HCT116 (cell line): ENCODE data around the gene HK1. TPM values are rescaled to one million over a fixed set of nuclear protein-coding genes. Genes with fewer than 3 reads are reported as not detected.

Experiments
- ATAC-seq: fragments of 200-7000 bp; cut with Tn5 transposase; 2 replicates; pipeline ENCODE4 v1.9.1; 2020; ENCODE audit warnings: mild to moderate bottlenecking, moderate library complexity
- BruUV-seq: library from RNA; stranded (reverse); fragments of 400-500 nt; replicated peaks from 2 replicates; lab custom pipeline; 2021; lab: Mats Ljungman, UMichigan
- CTCF ChIA-PET: fragments of 300-600 bp; sonication (Branson Sonifier 250); formaldehyde crosslinking; loops from one replicate; lab custom pipeline; 2021; ENCODE audit warnings: antibody characterized with exemption; lab: Charles Lee
- POLR2A ChIA-PET: fragments of 300-600, 350-600 bp; sonication (Branson Sonifier 250); formaldehyde crosslinking; loops from one replicate; lab custom pipeline; 2021; ENCODE audit warnings: antibody characterized with exemption; lab: Charles Lee
- RAD21 ChIA-PET, 2 experiments: fragments of 300-600 bp; sonication (Branson Sonifier 250); formaldehyde crosslinking; loops; one replicate each; lab custom pipeline; 2023; ENCODE audit warnings: low total read pairs in 2 of 2; ENCODE audit not compliant: uncharacterized antibody in 2 of 2, unreplicated experiment in 2 of 2, low non-redundant PET in 1 of 2; lab: Charles Lee
- DNase-seq: peaks from one replicate; pipeline ENCODE4 v3.0.0-alpha.2; 2010; ENCODE audit warnings: low read depth, low spot score
- H2AFZ ChIP-seq: fragments of 200-600 bp; shearing (Covaris generic), sonication (generic); 2 replicates; pipeline ENCODE4 v1.6.1; 2017; ENCODE audit warnings: low read depth, mixed run types, mixed read lengths, antibody characterized with exemption, low read length; ENCODE audit not compliant: poor library complexity, severe bottlenecking
- H3K27ac ChIP-seq: 2 replicates; pipeline ENCODE4 v1.5.1; 2012; ENCODE audit warnings: low read depth, low read length
- H3K27me3 ChIP-seq: fragments of 200-600 bp; sonication (generic); 2 replicates; pipeline ENCODE4 v1.6.1; 2016; ENCODE audit warnings: mixed run types, low read length, mixed read lengths; ENCODE audit not compliant: insufficient read depth
- H3K36me3 ChIP-seq, 2 experiments: fragments of 200-500 bp in 1 of 2; fragments of 200-600 bp in 1 of 2; sonication (Bioruptor generic) in 1 of 2; sonication (generic) in 1 of 2; 2 replicates each; pipeline versions ENCODE4 v1.5.1 to v1.6.1; 2014 to 2016; ENCODE audit warnings: low read length in 2 of 2, inconsistent platforms in 1 of 2, mixed read lengths in 1 of 2, mixed run types in 1 of 2; ENCODE audit not compliant: insufficient read depth in 2 of 2, control insufficient read depth in 1 of 2
- H3K4me1 ChIP-seq, 2 experiments: fragments of 200-600 bp in 1 of 2; sonication (generic) in 1 of 2; 2 replicates each; pipeline versions ENCODE4 v1.5.1 to v1.6.1; 2012 to 2017; ENCODE audit warnings: low read length in 2 of 2, inconsistent platforms in 1 of 2, mild to moderate bottlenecking in 1 of 2, mixed read lengths in 1 of 2, mixed run types in 1 of 2, moderate library complexity in 1 of 2; ENCODE audit not compliant: insufficient read depth in 2 of 2, control insufficient read depth in 1 of 2
- H3K4me2 ChIP-seq: fragments of 200-600 bp; sonication (generic); 2 replicates; pipeline ENCODE4 v1.6.1; 2017; ENCODE audit warnings: mixed run types, low read length, mixed read lengths
- H3K4me3 ChIP-seq, 2 experiments: fragments of 200-600 bp in 1 of 2; sonication (generic) in 1 of 2; replicated peaks in 1 of 2; 2 replicates each; pipeline ENCODE4 v1.5.1; 2011 to 2016; ENCODE audit warnings: low read length in 2 of 2, control low read depth in 1 of 2, low read depth in 1 of 2, mild to moderate bottlenecking in 1 of 2, mixed read lengths in 1 of 2, mixed run types in 1 of 2
- H3K79me2 ChIP-seq: fragments of 200-600 bp; sonication (generic); 2 replicates; pipeline ENCODE4 v1.6.1; 2017; ENCODE audit warnings: mild to moderate bottlenecking, mixed run types, low read length, moderate library complexity, mixed read lengths; ENCODE audit not compliant: insufficient read depth
- H3K9ac ChIP-seq: fragments of 200-600 bp; sonication (generic); 2 replicates; pipeline ENCODE4 v1.6.1; 2016; ENCODE audit warnings: low read length, mixed read lengths
- H3K9me2 ChIP-seq: fragments of 200-600 bp; sonication (generic), shearing (Covaris generic); 2 replicates; pipeline ENCODE4 v1.6.1; 2017; ENCODE audit warnings: mixed run types, mild to moderate bottlenecking, moderate library complexity; ENCODE audit not compliant: insufficient read depth
- H3K9me3 ChIP-seq, 2 experiments: fragments of 200-500 bp in 1 of 2; fragments of 200-600 bp in 1 of 2; sonication (Bioruptor generic) in 1 of 2; sonication (generic) in 1 of 2; 2 replicates each; pipeline ENCODE4 v1.6.1; 2014 to 2017; ENCODE audit warnings: low read length in 2 of 2, mixed read lengths in 2 of 2, inconsistent platforms in 1 of 2, low read depth in 1 of 2, mild to moderate bottlenecking in 1 of 2, mixed run types in 1 of 2, moderate library complexity in 1 of 2; ENCODE audit not compliant: control insufficient read depth in 1 of 2, insufficient read depth in 1 of 2
- H4K20me1 ChIP-seq: fragments of 200-600 bp; sonication (generic), shearing (Covaris generic); 2 replicates; pipeline ENCODE4 v1.6.1; 2017; ENCODE audit warnings: mixed run types, mild to moderate bottlenecking, moderate library complexity; ENCODE audit not compliant: insufficient read depth
- ATF3 ChIP-seq: IDR thresholded peaks from 2 replicates; pipeline ENCODE4 v1.6.1; 2012
- CBX3 ChIP-seq: IDR thresholded peaks from 2 replicates; pipeline ENCODE4 v1.6.1; 2012; ENCODE audit warnings: low read depth
- CEBPB ChIP-seq: IDR thresholded peaks from 2 replicates; pipeline ENCODE4 v1.6.1; 2012; ENCODE audit warnings: low read depth
- CTCF ChIP-seq, 3 experiments: fragments of 200-600 bp in 1 of 3; sonication (generic) in 1 of 3; IDR thresholded peaks in 2 of 3; conservative IDR thresholded peaks in 1 of 3; 2 replicates each; pipeline ENCODE4 v1.5.1; 2012 to 2017; ENCODE audit warnings: low read depth in 2 of 3, low read length in 2 of 3, antibody characterized with exemption in 1 of 3, borderline replicate concordance in 1 of 3, control low read depth in 1 of 3, mild to moderate bottlenecking in 1 of 3, mixed read lengths in 1 of 3, mixed run types in 1 of 3, moderate library complexity in 1 of 3; ENCODE audit not compliant: insufficient read depth in 1 of 3
- EGR1 ChIP-seq: IDR thresholded peaks from 2 replicates; pipeline ENCODE4 v1.6.1; 2012; ENCODE audit warnings: low read depth
- ELF1 ChIP-seq: IDR thresholded peaks from 2 replicates; pipeline ENCODE4 v1.6.1; 2012; ENCODE audit warnings: low read depth, borderline replicate concordance
- EZH2phosphoT487 ChIP-seq: fragments of 200-600 bp; IDR thresholded peaks from 2 replicates; pipeline ENCODE4 v1.6.1; 2018; ENCODE audit warnings: antibody characterized with exemption, borderline replicate concordance
- FOSL1 ChIP-seq: IDR thresholded peaks from 2 replicates; pipeline ENCODE4 v1.6.1; 2012; ENCODE audit warnings: low read depth
- JUND ChIP-seq: IDR thresholded peaks from 2 replicates; pipeline ENCODE4 v1.6.1; 2012
- MAX ChIP-seq: IDR thresholded peaks from 2 replicates; pipeline ENCODE4 v1.6.1; 2012
- POLR2A ChIP-seq: IDR thresholded peaks from 2 replicates; pipeline ENCODE4 v1.7.0; 2011; ENCODE audit warnings: borderline replicate concordance; ENCODE audit not compliant: insufficient read depth, insufficient read length; ENCODE audit errors: extremely low read depth
- REST ChIP-seq: IDR thresholded peaks from 2 replicates; pipeline ENCODE4 v1.6.1; 2012; ENCODE audit warnings: low read depth
- SIN3A ChIP-seq: IDR thresholded peaks from 2 replicates; pipeline ENCODE4 v1.6.1; 2012; ENCODE audit warnings: low read depth
- SP1 ChIP-seq: IDR thresholded peaks from 2 replicates; pipeline ENCODE4 v1.6.1; 2012; ENCODE audit warnings: low read depth
- SRF ChIP-seq: IDR thresholded peaks from 2 replicates; pipeline ENCODE4 v1.6.1; 2012; ENCODE audit warnings: low read depth
- YY1 ChIP-seq: IDR thresholded peaks from 2 replicates; pipeline ENCODE4 v1.6.1; 2011; ENCODE audit warnings: low read length, low read depth, moderate library complexity, mild to moderate bottlenecking; ENCODE audit not compliant: insufficient replicate concordance; ENCODE audit errors: extremely low read depth
- ZFX ChIP-seq: fragments of 450-650 bp; IDR thresholded peaks from 2 replicates; pipeline ENCODE4 v1.6.1; 2017
- ZNF274 ChIP-seq: fragments of 200-500 bp; sonication (Bioruptor generic); IDR thresholded peaks from 2 replicates; pipeline ENCODE4 v1.6.1; 2014; ENCODE audit warnings: mild to moderate bottlenecking, low read depth, low read length, inconsistent platforms
- intact Hi-C: fragments of 100-400 bp; cut with micrococcal nuclease; formaldehyde crosslinking; loops from 2 replicates; pipeline ENCODE4 v1.10.0; 2022
- total RNA-seq: library from RNA; stranded (reverse); gene quantifications from one replicate; pipeline ENCODE4 v1.2.1, GENCODE V29; 2021; ENCODE audit not compliant: unreplicated experiment
- TF ChIP-seq, protein P1 (sequence below): IDR thresholded peaks from 2 replicates; pipeline ENCODE4 v1.6.1; 2011; ENCODE audit warnings: mild to moderate bottlenecking, low read length, moderate library complexity; ENCODE audit not compliant: insufficient replicate concordance; ENCODE audit errors: extremely low read depth

Gene HK1
- total RNA-seq, 1 experiment from 2014 or later = 50.3 TPM

DNA sequence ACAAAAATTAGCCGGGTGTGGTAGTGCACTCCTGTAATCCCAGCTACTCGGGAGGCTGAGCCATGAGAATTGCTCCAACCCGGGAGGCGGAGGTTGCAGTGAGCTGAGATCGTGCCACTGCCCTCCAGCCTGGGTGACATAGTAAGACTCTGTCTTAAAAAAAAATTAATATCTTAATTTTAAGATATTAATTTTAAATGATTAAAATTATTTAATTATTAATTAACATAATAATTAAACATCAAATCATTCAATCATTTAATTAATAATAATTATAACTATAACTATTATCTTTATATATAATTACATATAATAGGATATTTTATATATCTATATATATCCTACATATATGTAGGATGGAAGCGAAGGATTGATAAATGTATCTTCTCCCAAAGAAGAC, 1.8 kb upstream of the HK1 start:
- no peaks in the 10 kb centered on the region for H3K36me3 ChIP-seq
- ATAC-seq = no peak
- H3K9ac ChIP-seq = no peak overlapping the region
- H3K4me1 ChIP-seq = no peaks in the 10 kb centered on the region
- BruUV-seq = no TSS peak
- ChIA-PET RAD21 (no interaction called here), CTCF (no interaction called here), POLR2A (no interaction called here)
- no peak overlapping the region for H3K4me3 ChIP-seq
- H3K4me2 ChIP-seq = no peak overlapping the region
- no peak overlapping the region for H2AFZ ChIP-seq
- no peak overlapping the region for H3K27ac ChIP-seq
- no peak for DNase-seq
- intact Hi-C loops = no loop called here
- no peak for TF ChIP-seq POLR2A
- no peak for TF ChIP-seq ATF3
- TF ChIP-seq CEBPB = no peak
- no peak for TF ChIP-seq ZFX
- TF ChIP-seq JUND = no peak
- TF ChIP-seq MAX = no peak
- no peak for TF ChIP-seq ELF1
- no peak for TF ChIP-seq REST
- no peak for TF ChIP-seq FOSL1
- no peak for TF ChIP-seq EZH2phosphoT487
- TF ChIP-seq, protein P1, sequence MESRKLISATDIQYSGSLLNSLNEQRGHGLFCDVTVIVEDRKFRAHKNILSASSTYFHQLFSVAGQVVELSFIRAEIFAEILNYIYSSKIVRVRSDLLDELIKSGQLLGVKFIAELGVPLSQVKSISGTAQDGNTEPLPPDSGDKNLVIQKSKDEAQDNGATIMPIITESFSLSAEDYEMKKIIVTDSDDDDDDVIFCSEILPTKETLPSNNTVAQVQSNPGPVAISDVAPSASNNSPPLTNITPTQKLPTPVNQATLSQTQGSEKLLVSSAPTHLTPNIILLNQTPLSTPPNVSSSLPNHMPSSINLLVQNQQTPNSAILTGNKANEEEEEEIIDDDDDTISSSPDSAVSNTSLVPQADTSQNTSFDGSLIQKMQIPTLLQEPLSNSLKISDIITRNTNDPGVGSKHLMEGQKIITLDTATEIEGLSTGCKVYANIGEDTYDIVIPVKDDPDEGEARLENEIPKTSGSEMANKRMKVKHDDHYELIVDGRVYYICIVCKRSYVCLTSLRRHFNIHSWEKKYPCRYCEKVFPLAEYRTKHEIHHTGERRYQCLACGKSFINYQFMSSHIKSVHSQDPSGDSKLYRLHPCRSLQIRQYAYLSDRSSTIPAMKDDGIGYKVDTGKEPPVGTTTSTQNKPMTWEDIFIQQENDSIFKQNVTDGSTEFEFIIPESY = no peak
- no peak for TF ChIP-seq SIN3A
- TF ChIP-seq SRF = no peak
- TF ChIP-seq CBX3 = no peak
- TF ChIP-seq YY1 = no peak
- TF ChIP-seq ZNF274 = no peak
- no peak for TF ChIP-seq EGR1
- no peak for TF ChIP-seq SP1
- no peak for TF ChIP-seq CTCF (IDR thresholded peaks at IDR 0.05 in 2 of 3, conservative IDR thresholded peaks at IDR 0.05 in 1 of 3; ENCODE audit: borderline replicate concordance in 1 of 3, insufficient read depth in 1 of 3, low read depth in 2 of 3, low read length in 2 of 3)
- no peaks in the 10 kb centered on the region for H3K79me2 ChIP-seq
- no peaks in the 10 kb centered on the region for H3K27me3 ChIP-seq
- no peaks in the 10 kb centered on the region for H4K20me1 ChIP-seq
- no peaks in the 10 kb centered on the region for H3K9me2 ChIP-seq
- H3K9me3 ChIP-seq = 0 out of 4 replicates have a peak, but pooled peaks cover 3 to 6% of the 10 kb centered on the region in 2 experiments
